ENCODE results near the gene BCORL1.
A peak's percentile ranks its signal among the peaks of the same experiment; 100 is the strongest.

BCORL1 gene

DNA sequence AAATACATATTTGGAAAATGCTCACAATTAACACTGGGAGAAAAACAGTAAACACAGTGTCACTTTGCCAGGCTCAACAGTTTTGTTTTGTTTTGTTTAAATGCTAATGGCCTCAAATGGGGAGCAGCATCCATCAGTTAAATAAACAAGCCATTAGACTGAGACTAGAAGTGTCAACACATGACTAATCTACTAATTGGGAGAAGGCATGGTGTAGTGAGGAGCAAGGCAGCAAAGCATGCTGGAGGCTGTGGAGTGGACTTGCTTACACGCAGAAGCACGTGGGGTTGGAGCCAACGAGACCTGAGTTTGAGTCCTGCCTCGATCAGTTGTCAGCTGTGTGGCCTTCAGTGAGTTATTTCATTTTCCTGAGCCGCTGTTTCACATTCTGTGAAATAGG, 47.5 kb upstream of the BCORL1 start:
- Histone ChIP-seq H3K36me3 (no peaks in the 10 kb centered on the region), H3K27me3 (no peaks in the 10 kb centered on the region), H3K27ac (no peak overlapping the region), H3K4me1 (no peaks in the 10 kb centered on the region), H3K4me3 (no peak overlapping the region), H3K9me3 (no peaks in the 10 kb centered on the region)
- intact Hi-C loops (cut with DNase I; ENCODE audit: low total_unique reads): loop anchor here (10.0 kb wide), 1 partner anchor 90 kb away; no protein-coding TSS in a partner anchor
- DNase-seq: no peak
- TF ChIP-seq, protein P1, sequence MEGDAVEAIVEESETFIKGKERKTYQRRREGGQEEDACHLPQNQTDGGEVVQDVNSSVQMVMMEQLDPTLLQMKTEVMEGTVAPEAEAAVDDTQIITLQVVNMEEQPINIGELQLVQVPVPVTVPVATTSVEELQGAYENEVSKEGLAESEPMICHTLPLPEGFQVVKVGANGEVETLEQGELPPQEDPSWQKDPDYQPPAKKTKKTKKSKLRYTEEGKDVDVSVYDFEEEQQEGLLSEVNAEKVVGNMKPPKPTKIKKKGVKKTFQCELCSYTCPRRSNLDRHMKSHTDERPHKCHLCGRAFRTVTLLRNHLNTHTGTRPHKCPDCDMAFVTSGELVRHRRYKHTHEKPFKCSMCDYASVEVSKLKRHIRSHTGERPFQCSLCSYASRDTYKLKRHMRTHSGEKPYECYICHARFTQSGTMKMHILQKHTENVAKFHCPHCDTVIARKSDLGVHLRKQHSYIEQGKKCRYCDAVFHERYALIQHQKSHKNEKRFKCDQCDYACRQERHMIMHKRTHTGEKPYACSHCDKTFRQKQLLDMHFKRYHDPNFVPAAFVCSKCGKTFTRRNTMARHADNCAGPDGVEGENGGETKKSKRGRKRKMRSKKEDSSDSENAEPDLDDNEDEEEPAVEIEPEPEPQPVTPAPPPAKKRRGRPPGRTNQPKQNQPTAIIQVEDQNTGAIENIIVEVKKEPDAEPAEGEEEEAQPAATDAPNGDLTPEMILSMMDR (IDR thresholded peaks at IDR 0.05): no peak

DNA sequence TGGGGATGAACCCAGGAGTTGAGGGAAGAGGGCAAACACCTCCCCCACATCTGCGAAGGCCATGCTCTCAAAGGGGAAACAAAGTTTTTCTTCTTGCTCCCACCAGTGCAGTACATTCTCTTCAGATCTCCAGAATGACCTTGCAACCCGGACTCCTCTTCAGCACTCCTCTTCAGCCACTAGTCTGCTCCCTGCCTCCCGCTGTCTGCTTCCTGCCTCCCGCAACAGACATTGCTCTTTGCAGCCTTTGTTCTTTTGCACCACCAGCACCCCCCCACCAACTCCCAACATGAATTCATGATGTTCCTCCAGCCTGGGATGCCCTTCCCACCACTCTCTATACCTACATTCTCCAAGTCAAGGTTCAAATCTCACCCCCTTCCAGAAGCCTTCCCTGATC, 44.4 kb upstream of the BCORL1 start:
- DNase-seq: no peak
- Histone ChIP-seq H3K27ac (no peak overlapping the region), H3K4me3 (no peak overlapping the region), H3K27me3 (no peaks in the 10 kb centered on the region), H3K36me3 (no peaks in the 10 kb centered on the region), H3K9me3 (no peaks in the 10 kb centered on the region), H3K4me1 (no peaks in the 10 kb centered on the region)
- intact Hi-C loops (cut with DNase I; ENCODE audit: low total_unique reads): loop anchor here (10.0 kb wide), 1 partner anchor 87 kb away; no protein-coding TSS in a partner anchor
- TF ChIP-seq, protein P1 (IDR thresholded peaks at IDR 0.05): no peak

DNA sequence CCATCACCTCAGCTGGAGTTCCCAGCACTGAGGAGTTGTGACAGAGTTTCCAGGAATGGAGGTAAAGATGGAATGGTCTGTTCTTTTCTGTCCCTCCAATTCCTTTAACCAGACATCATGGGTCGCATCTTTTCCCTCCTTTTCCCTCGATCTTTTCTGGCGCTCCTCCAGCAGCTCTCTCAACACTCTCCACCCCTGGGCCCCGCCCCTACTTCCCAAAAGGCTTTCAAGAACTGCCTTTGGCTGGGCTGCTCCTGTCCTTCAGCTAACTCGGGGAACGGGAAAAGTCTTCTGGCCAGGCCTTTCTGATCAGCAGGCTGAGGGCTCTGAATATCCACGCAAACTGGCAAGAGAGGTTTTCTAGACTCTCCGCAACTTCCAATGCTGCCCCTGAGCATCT, 42.4 kb upstream of the BCORL1 start:
- Histone ChIP-seq H3K4me3 (no peak overlapping the region), H3K9me3 (no peaks in the 10 kb centered on the region), H3K4me1 (no peaks in the 10 kb centered on the region), H3K36me3 (no peaks in the 10 kb centered on the region), H3K27ac (no peak overlapping the region), H3K27me3 (no peaks in the 10 kb centered on the region)
- intact Hi-C loops (cut with DNase I; ENCODE audit: low total_unique reads): loop anchor here (10.0 kb wide), 1 partner anchor 85 kb away; no protein-coding TSS in a partner anchor
- TF ChIP-seq, protein P1 (IDR thresholded peaks at IDR 0.05): no peak
- DNase-seq: no peak

DNA sequence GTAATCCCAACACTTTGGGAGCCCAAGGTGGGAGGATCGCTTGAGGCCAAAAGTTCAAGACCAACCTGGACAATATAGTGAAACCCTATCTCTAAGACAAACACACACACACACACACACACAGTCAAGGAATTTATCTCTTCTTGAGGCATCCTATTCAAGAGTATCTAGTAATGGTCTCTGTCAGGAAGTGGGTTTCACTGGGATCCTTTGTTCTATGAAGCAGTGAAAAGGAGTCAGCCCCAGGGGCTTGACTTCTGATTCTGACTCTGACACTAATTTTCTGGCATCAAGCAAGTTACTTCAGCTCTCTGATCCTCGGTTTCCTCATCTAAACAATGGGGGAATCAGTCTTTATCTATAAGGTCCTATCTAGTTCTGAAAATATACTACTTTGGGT, 41.7 kb upstream of the BCORL1 start:
- TF ChIP-seq, protein P1 (IDR thresholded peaks at IDR 0.05): no peak
- Histone ChIP-seq H3K4me3 (no peak overlapping the region), H3K27ac (no peak overlapping the region), H3K4me1 (no peaks in the 10 kb centered on the region), H3K9me3 (no peaks in the 10 kb centered on the region), H3K27me3 (no peaks in the 10 kb centered on the region), H3K36me3 (no peaks in the 10 kb centered on the region)
- no peak for DNase-seq
- intact Hi-C loops (cut with DNase I; ENCODE audit: low total_unique reads): no loop called here

DNA sequence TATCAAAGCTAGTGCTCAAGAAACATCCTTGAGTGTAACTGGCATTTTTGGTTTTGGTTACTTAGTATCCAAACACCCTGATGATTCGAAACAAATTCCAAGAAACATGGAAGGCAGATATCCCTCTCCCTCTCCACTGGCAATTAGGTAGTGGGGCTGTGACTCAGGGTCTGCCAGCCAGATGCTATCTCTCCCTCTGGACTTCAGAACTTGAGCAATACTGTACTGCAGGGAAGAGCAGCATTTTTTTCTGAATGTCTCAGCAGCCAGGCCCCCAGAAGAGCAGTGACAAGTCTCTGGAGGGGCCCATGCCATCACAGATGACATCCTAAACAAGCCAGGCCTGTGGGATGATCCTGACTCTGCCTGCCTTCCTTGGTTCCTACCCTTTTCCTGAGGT, 37.3 kb upstream of the BCORL1 start:
- no peak overlapping the region for H3K4me3 ChIP-seq
- H3K27me3 ChIP-seq: no peaks in the 10 kb centered on the region
- TF ChIP-seq, protein P1 (IDR thresholded peaks at IDR 0.05): no peak
- H3K9me3 ChIP-seq: no peaks in the 10 kb centered on the region
- no peak for DNase-seq
- no peak overlapping the region for H3K27ac ChIP-seq
- intact Hi-C loops (cut with DNase I; ENCODE audit: low total_unique reads): no loop called here
- H3K36me3 ChIP-seq: no peaks in the 10 kb centered on the region
- H3K4me1 ChIP-seq: no peaks in the 10 kb centered on the region

DNA sequence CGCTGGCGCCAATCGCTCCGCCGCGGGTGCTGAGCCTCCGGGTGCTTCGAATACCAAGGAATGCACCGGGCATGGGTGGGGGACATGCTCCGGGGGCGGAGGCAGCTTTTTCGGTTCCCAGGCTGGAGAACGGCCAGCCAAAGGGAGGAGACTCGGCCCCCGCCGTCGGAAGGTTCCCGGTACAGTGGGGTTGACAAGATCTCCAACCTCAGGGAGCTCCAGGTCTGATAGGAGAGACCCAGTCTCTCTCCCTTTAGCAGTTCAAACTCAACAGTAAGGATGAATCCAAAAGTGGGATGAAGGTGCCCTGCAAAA, 29.1 kb upstream of the BCORL1 start:
- no peaks in the 10 kb centered on the region for H3K36me3 ChIP-seq
- TF ChIP-seq, protein P1 (IDR thresholded peaks at IDR 0.05): no peak
- peak overlapping the region in 1 of 2 donors; percentile 48 for H3K4me3 ChIP-seq
- no peak for DNase-seq
- H3K27ac ChIP-seq: no peak overlapping the region
- peaks cover 0 to 16% (median 3%) of the 10 kb centered on the region in 4 donors for H3K4me1 ChIP-seq
- intact Hi-C loops (cut with DNase I; ENCODE audit: low total_unique reads): no loop called here
- no peaks in the 10 kb centered on the region for H3K27me3 ChIP-seq
- no peaks in the 10 kb centered on the region for H3K9me3 ChIP-seq
